ENCODE measurements around the gene CBLB.

Gene CBLB

GRCh38 chr3:105907777-105908176 is 39.0 kb upstream of the CBLB start:
- peak; percentile 34 to 73 for DNase-seq (ENCODE audit: low read depth in 2 of 2)
- no peak for TF ChIP-seq CTCF (IDR thresholded peaks at IDR 0.05; ENCODE audit: low read depth, low read length)
- no peak overlapping the region for H3K4me3 ChIP-seq (replicated peaks in 1 of 2; ENCODE audit: low read depth in 2 of 2, low read length in 2 of 2)

GRCh38 chr3:105906836-105907235 is 38.0 kb upstream of the CBLB start:
- no peak overlapping the region for H3K4me3 ChIP-seq (replicated peaks in 1 of 2; ENCODE audit: low read depth in 2 of 2, low read length in 2 of 2)
- DNase-seq (ENCODE audit: low read depth in 2 of 2) = peak; percentile 95 to 98
- no peak for TF ChIP-seq CTCF (IDR thresholded peaks at IDR 0.05; ENCODE audit: low read depth, low read length)

- no peak for TF ChIP-seq CTCF (IDR thresholded peaks at IDR 0.05; ENCODE audit: low read depth, low read length)
- H3K4me3 ChIP-seq (replicated peaks in 1 of 2; ENCODE audit: low read depth in 2 of 2, low read length in 2 of 2) = no peak overlapping the region
- peak in 1 of 2 donors; percentile 23 for DNase-seq (ENCODE audit: low read depth in 2 of 2)
Measured at GRCh38 chr3:105906345-105906744, 37.5 kb upstream of the CBLB start.

- TF ChIP-seq CTCF (IDR thresholded peaks at IDR 0.05; ENCODE audit: low read depth, low read length) = no peak
- no peak overlapping the region for H3K4me3 ChIP-seq (replicated peaks in 1 of 2; ENCODE audit: low read depth in 2 of 2, low read length in 2 of 2)
- no peak for DNase-seq (ENCODE audit: low read depth in 2 of 2)
Measured at GRCh38 chr3:105905328-105905727, 36.5 kb upstream of the CBLB start.

GRCh38 chr3:105904678-105905284 is 36.0 kb upstream of the CBLB start:
- DNase-seq (ENCODE audit: low read depth in 2 of 2) = peak; percentile 37 to 49
- no peak overlapping the region for H3K4me3 ChIP-seq (replicated peaks in 1 of 2; ENCODE audit: low read depth in 2 of 2, low read length in 2 of 2)
- TF ChIP-seq CTCF (IDR thresholded peaks at IDR 0.05; ENCODE audit: low read depth, low read length) = no peak

GRCh38 chr3:105904251-105904650 is 35.4 kb upstream of the CBLB start:
- TF ChIP-seq CTCF (IDR thresholded peaks at IDR 0.05; ENCODE audit: low read depth, low read length) = no peak
- peak in 1 of 2 donors; percentile 36 for DNase-seq (ENCODE audit: low read depth in 2 of 2)
- no peak overlapping the region for H3K4me3 ChIP-seq (replicated peaks in 1 of 2; ENCODE audit: low read depth in 2 of 2, low read length in 2 of 2)

- H3K4me3 ChIP-seq (replicated peaks in 1 of 2; ENCODE audit: low read depth in 2 of 2, low read length in 2 of 2) = no peak overlapping the region
- peak; percentile 72 for DNase-seq (ENCODE audit: low read depth in 2 of 2)
- TF ChIP-seq CTCF (IDR thresholded peaks at IDR 0.05; ENCODE audit: low read depth, low read length) = no peak
Measured at GRCh38 chr3:105899516-105899915, 30.7 kb upstream of the CBLB start.
